Naive B cell (primary cell): Measurements from ENCODE around the gene SLC27A3. TPM values are rescaled to one million over a fixed set of nuclear protein-coding genes. Genes with fewer than 3 reads are reported as not detected.
"Not testable (repeated sequence)": the region's sequence is repeated elsewhere in the genome, so short reads cannot be mapped to it uniquely, and the experiment has no call there.

Experiments used
- ATAC-seq, 2 donors: fragments of 150-1000 bp; cut with Tn5 transposase; 2 replicates each; pipeline ENCODE4 v1.10.0; 2021; ENCODE audit warnings: low read depth in 2 of 2, mild to moderate bottlenecking in 2 of 2, moderate library complexity in 2 of 2
- DNase-seq: peaks from one replicate; pipeline ENCODE4 v3.0.0; 2022
- H3K27ac Mint-ChIP-seq, 6 donors: one replicate each; pipeline ENCODE4 v1.8.0; 2020 to 2022; ENCODE audit warnings: mild to moderate bottlenecking in 6 of 6, mixed read lengths in 6 of 6, moderate library complexity in 5 of 6, inconsistent platforms in 2 of 6
- H3K27me3 Mint-ChIP-seq, 3 donors: one replicate each; pipeline ENCODE4 v1.8.0; 2021 to 2022; ENCODE audit warnings: mixed read lengths in 3 of 3, mild to moderate bottlenecking in 1 of 3
- H3K36me3 Mint-ChIP-seq, 2 donors: one replicate each; pipeline ENCODE4 v1.8.0; 2020 to 2022; ENCODE audit warnings: mixed read lengths in 2 of 2, inconsistent platforms in 1 of 2, mild to moderate bottlenecking in 1 of 2
- H3K4me1 Mint-ChIP-seq, 3 donors: one replicate each; pipeline ENCODE4 v1.8.0; 2020 to 2022; ENCODE audit warnings: mixed read lengths in 3 of 3, inconsistent platforms in 1 of 3, mild to moderate bottlenecking in 1 of 3, moderate library complexity in 1 of 3
- H3K4me3 Mint-ChIP-seq, 8 donors: one replicate each; pipeline ENCODE4 v1.8.0; 2020 to 2022; ENCODE audit warnings: mild to moderate bottlenecking in 8 of 8, mixed read lengths in 8 of 8, moderate library complexity in 8 of 8, inconsistent platforms in 2 of 8
- H3K9me3 Mint-ChIP-seq, 7 donors: one replicate each; pipeline ENCODE4 v1.8.0; 2020 to 2022; ENCODE audit warnings: mixed read lengths in 7 of 7, mild to moderate bottlenecking in 5 of 7, inconsistent platforms in 2 of 7, moderate library complexity in 1 of 7
- polyA plus RNA-seq, 6 donors: library from polyadenylated mRNA; unstranded; fragments of 300-500 nt; fragmentation: Illumina TruSeq; gene quantifications; one replicate each; pipeline ENCODE4 v1.2.3, GENCODE V29; 2021; ENCODE audit warnings: low read depth in 6 of 6

Gene SLC27A3
- polyA plus RNA-seq, 6 donors from 2014 or later = 3.2 to 5.4 (median 4.1) TPM

- no peaks in the 10 kb centered on the region for H3K27me3 Mint-ChIP-seq
- H3K9me3 Mint-ChIP-seq = no peaks in the 10 kb centered on the region
- ATAC-seq (no peak), DNase-seq (no peak)
- peaks cover 29 to 31% (median 31%) of the 10 kb centered on the region in 3 donors for H3K4me1 Mint-ChIP-seq
- H3K27ac Mint-ChIP-seq = no peak overlapping the region
- H3K4me3 Mint-ChIP-seq = peak overlapping the region in 3 of 8 donors; percentile 63 to 70 (median 68)
- no peaks in the 10 kb centered on the region for H3K36me3 Mint-ChIP-seq
Measured at GRCh38 chr1:153778824-153779519, 3.8 kb downstream of the SLC27A3 start.

GRCh38 chr1:153779781-153780541 lies 4.8 kb downstream of the SLC27A3 start:
- H3K4me1 Mint-ChIP-seq = peaks cover 22 to 23% (median 23%) of the 10 kb centered on the region in 3 donors
- DNase-seq (no peak), ATAC-seq (no peak)
- H3K4me3 Mint-ChIP-seq = peak overlapping the region in 1 of 8 donors; percentile 63
- H3K9me3 Mint-ChIP-seq = no peaks in the 10 kb centered on the region
- H3K27me3 Mint-ChIP-seq = no peaks in the 10 kb centered on the region
- peak overlapping the region in 1 of 6 donors; percentile 52 for H3K27ac Mint-ChIP-seq
- H3K36me3 Mint-ChIP-seq = no peaks in the 10 kb centered on the region

- H3K4me3 Mint-ChIP-seq = peak overlapping the region in 1 of 8 donors; percentile 6
- no peak for ATAC-seq
- H3K27me3 Mint-ChIP-seq = no peaks in the 10 kb centered on the region
- H3K4me1 Mint-ChIP-seq = peaks cover 20 to 27% (median 27%) of the 10 kb centered on the region in 3 donors
- no peaks in the 10 kb centered on the region for H3K36me3 Mint-ChIP-seq
- no peaks in the 10 kb centered on the region for H3K9me3 Mint-ChIP-seq
- no peak overlapping the region for H3K27ac Mint-ChIP-seq
- DNase-seq = no peak
Measured at GRCh38 chr1:153780551-153780950, 5.3 kb downstream of the SLC27A3 start.

- H3K4me1 Mint-ChIP-seq = peaks cover 5 to 19% (median 18%) of the 10 kb centered on the region in 3 donors
- H3K27me3 Mint-ChIP-seq, H3K9me3 Mint-ChIP-seq, ATAC-seq, H3K36me3 Mint-ChIP-seq, DNase-seq: not testable (repeated sequence)
- peak overlapping the region in 4 of 6 donors; percentile 27 to 98 (median 71) for H3K27ac Mint-ChIP-seq
- H3K4me3 Mint-ChIP-seq = peak overlapping the region; percentile 81 to 97 (median 94)
Measured at GRCh38 chr1:153782648-153783047, 7.4 kb downstream of the SLC27A3 start.

GRCh38 chr1:153783233-153784190 lies 8.3 kb downstream of the SLC27A3 start:
- Mint-ChIP-seq H3K36me3 (no peaks in the 10 kb centered on the region), H3K4me3 (peak overlapping the region; percentile 81 to 97 (median 94)), H3K4me1 (peaks cover 5 to 19% (median 18%) of the 10 kb centered on the region in 3 donors), H3K27ac (peak overlapping the region; percentile 89 to 98 (median 96)), H3K27me3 (no peaks in the 10 kb centered on the region), H3K9me3 (no peaks in the 10 kb centered on the region)
- ATAC-seq (peak; percentile 91), DNase-seq (peak; percentile 92)

GRCh38 chr1:153786038-153786790 lies 11.0 kb downstream of the SLC27A3 start:
- peaks cover 20 to 44% (median 31%) of the 10 kb centered on the region in 3 donors for H3K4me1 Mint-ChIP-seq
- DNase-seq = no peak
- no peaks in the 10 kb centered on the region for H3K9me3 Mint-ChIP-seq
- no peak for ATAC-seq
- H3K4me3 Mint-ChIP-seq = peak overlapping the region in 2 of 8 donors; percentile 21 to 83
- no peaks in the 10 kb centered on the region for H3K27me3 Mint-ChIP-seq
- H3K36me3 Mint-ChIP-seq = no peaks in the 10 kb centered on the region
- H3K27ac Mint-ChIP-seq = no peak overlapping the region

- H3K9me3 Mint-ChIP-seq = no peaks in the 10 kb centered on the region
- DNase-seq = no peak
- no peaks in the 10 kb centered on the region for H3K36me3 Mint-ChIP-seq
- H3K27ac Mint-ChIP-seq = peak overlapping the region; percentile 51 to 95 (median 85)
- H3K4me1 Mint-ChIP-seq = peaks cover 33 to 53% (median 38%) of the 10 kb centered on the region in 3 donors
- no peak for ATAC-seq
- H3K27me3 Mint-ChIP-seq = no peaks in the 10 kb centered on the region
- peak overlapping the region in 7 of 8 donors; percentile 14 to 85 (median 63) for H3K4me3 Mint-ChIP-seq
Measured at GRCh38 chr1:153789478-153790034, 14.3 kb downstream of the SLC27A3 start.

- Mint-ChIP-seq H3K36me3 (no peaks in the 10 kb centered on the region), H3K4me3 (peak overlapping the region; percentile 20 to 85 (median 66)), H3K27ac (peak overlapping the region; percentile 88 to 96 (median 90)), H3K9me3 (no peaks in the 10 kb centered on the region), H3K27me3 (no peaks in the 10 kb centered on the region), H3K4me1 (peaks cover 28 to 49% (median 42%) of the 10 kb centered on the region in 3 donors)
- peak; percentile 21 to 29 for ATAC-seq
- DNase-seq = no peak
Measured at GRCh38 chr1:153790313-153790965, 15.2 kb downstream of the SLC27A3 start.

- peaks cover 25 to 43% (median 42%) of the 10 kb centered on the region in 3 donors for H3K4me1 Mint-ChIP-seq
Measured at GRCh38 chr1:153790966-153791647, 15.9 kb downstream of the SLC27A3 start.

GRCh38 chr1:153791648-153792253 lies 16.5 kb downstream of the SLC27A3 start:
- Mint-ChIP-seq H3K27me3 (no peaks in the 10 kb centered on the region), H3K27ac (peak overlapping the region; percentile 88 to 96 (median 90)), H3K4me3 (peak overlapping the region in 6 of 8 donors; percentile 45 to 85 (median 71)), H3K36me3 (no peaks in the 10 kb centered on the region), H3K4me1 (peaks cover 29 to 47% (median 46%) of the 10 kb centered on the region in 3 donors), H3K9me3 (no peaks in the 10 kb centered on the region)
- DNase-seq (no peak), ATAC-seq (peak; percentile 13 to 15)

More at GRCh38 chr1:153790966-153791647, 15.9 kb downstream of the SLC27A3 start:
- ATAC-seq = peak; percentile 95 to 96
- Mint-ChIP-seq H3K27me3 (no peaks in the 10 kb centered on the region), H3K9me3 (no peaks in the 10 kb centered on the region), H3K4me3 (peak overlapping the region; percentile 20 to 85 (median 66)), H3K27ac (peak overlapping the region; percentile 88 to 96 (median 90)), H3K36me3 (no peaks in the 10 kb centered on the region)
- DNase-seq = peak; percentile 74

- DNase-seq = no peak
- peak overlapping the region in 5 of 6 donors; percentile 38 to 91 (median 65) for H3K27ac Mint-ChIP-seq
- no peaks in the 10 kb centered on the region for H3K27me3 Mint-ChIP-seq
- no peak for ATAC-seq
- no peaks in the 10 kb centered on the region for H3K9me3 Mint-ChIP-seq
- H3K4me3 Mint-ChIP-seq = peak overlapping the region in 2 of 8 donors; percentile 15 to 25
- H3K36me3 Mint-ChIP-seq = no peaks in the 10 kb centered on the region
- peaks cover 36 to 55% (median 53%) of the 10 kb centered on the region in 3 donors for H3K4me1 Mint-ChIP-seq
Measured at GRCh38 chr1:153792631-153793041, 17.4 kb downstream of the SLC27A3 start.
